ENCODE measurements around the gene TP63. TPM values are rescaled to one million over a fixed set of nuclear protein-coding genes. Genes with fewer than 3 reads are reported as not detected.

TP63 gene
- total RNA-seq, 1 donor from 2014 or later, result 144 TPM

DNA sequence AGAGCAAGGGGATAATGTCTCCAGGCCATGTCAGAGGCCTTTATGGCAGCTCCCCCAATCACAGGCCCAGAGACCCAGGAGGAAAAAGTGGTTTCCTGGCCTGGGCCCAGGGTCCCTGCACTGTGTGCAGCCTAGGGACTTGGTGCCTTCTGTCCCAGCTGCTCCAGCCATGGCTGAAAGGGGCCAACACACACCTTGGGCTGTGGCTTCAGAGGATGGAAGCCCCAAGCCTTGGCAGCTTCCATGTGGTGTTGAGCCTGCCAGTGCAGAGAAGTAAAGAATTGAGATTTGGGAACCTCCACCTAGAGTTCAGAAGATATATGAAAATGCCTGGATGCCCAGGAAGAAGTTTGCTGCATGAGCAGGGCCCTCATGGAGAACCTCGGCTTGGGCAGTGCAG lies 18.1 kb upstream of the TP63 start:
- intact Hi-C loops (cut with DNase I), result no loop called here
- H3K27me3 ChIP-seq, result no peaks in the 10 kb centered on the region
- H3K36me3 ChIP-seq, result no peaks in the 10 kb centered on the region

GRCh38 chr3:189621948-189622603 lies 9.1 kb upstream of the TP63 start:
- intact Hi-C loops (cut with DNase I), result no loop called here
- Histone ChIP-seq H3K4me3 (no peak overlapping the region), H3K27ac (no peak overlapping the region), H3K36me3 (no peaks in the 10 kb centered on the region), H3K4me1 (no peaks in the 10 kb centered on the region), H3K9me3 (no peaks in the 10 kb centered on the region), H3K27me3 (no peaks in the 10 kb centered on the region)
- DNase-seq (ENCODE audit: extremely low spot score in 2 of 2), result no peak
- TF ChIP-seq CTCF (IDR thresholded peaks at IDR 0.05) (no peak), POLR2AphosphoS5 (IDR thresholded peaks at IDR 0.05; ENCODE audit: insufficient read depth in 1 of 2, low read depth in 1 of 2) (no peak), POLR2A (IDR thresholded peaks at IDR 0.05) (no peak)

More for the DNA sequence above, 18.1 kb upstream of the TP63 start:
- H3K9me3 ChIP-seq, result no peaks in the 10 kb centered on the region
- no peak for TF ChIP-seq CTCF (IDR thresholded peaks at IDR 0.05)
- TF ChIP-seq POLR2A (IDR thresholded peaks at IDR 0.05), result no peak
- no peak for TF ChIP-seq POLR2AphosphoS5 (IDR thresholded peaks at IDR 0.05; ENCODE audit: insufficient read depth in 1 of 2, low read depth in 1 of 2)
- no peak overlapping the region for H3K27ac ChIP-seq
- DNase-seq (ENCODE audit: extremely low spot score in 2 of 2), result no peak
- no peaks in the 10 kb centered on the region for H3K4me1 ChIP-seq
- no peak overlapping the region for H3K4me3 ChIP-seq

DNA sequence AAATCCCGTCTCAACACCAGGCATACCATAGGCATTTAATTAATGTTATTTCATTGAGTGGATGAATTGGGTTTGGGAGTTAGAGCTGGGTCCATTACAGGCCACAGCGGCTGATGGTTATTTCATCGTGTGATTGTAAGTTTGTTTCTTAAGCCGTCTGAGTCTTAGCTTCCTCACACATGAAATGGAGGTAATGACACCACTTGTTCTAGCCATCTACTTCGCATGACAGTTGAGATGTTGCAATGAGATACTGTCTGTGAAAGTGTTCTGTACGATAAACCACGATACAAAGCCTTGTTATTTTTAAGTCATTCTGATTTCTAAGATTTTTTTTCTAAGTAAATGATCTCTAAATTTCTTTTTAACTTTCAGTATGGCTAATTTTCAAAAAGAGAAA lies 8.6 kb upstream of the TP63 start:
- no peak overlapping the region for H3K4me3 ChIP-seq
- no peak for DNase-seq (ENCODE audit: extremely low spot score in 2 of 2)
- no peaks in the 10 kb centered on the region for H3K27me3 ChIP-seq
- H3K36me3 ChIP-seq, result no peaks in the 10 kb centered on the region
- TF ChIP-seq CTCF (IDR thresholded peaks at IDR 0.05) (no peak), POLR2A (IDR thresholded peaks at IDR 0.05) (no peak), POLR2AphosphoS5 (IDR thresholded peaks at IDR 0.05; ENCODE audit: insufficient read depth in 1 of 2, low read depth in 1 of 2) (no peak)
- no peaks in the 10 kb centered on the region for H3K9me3 ChIP-seq
- intact Hi-C loops (cut with DNase I), result no loop called here
- H3K27ac ChIP-seq, result no peak overlapping the region
- H3K4me1 ChIP-seq, result no peaks in the 10 kb centered on the region

DNA sequence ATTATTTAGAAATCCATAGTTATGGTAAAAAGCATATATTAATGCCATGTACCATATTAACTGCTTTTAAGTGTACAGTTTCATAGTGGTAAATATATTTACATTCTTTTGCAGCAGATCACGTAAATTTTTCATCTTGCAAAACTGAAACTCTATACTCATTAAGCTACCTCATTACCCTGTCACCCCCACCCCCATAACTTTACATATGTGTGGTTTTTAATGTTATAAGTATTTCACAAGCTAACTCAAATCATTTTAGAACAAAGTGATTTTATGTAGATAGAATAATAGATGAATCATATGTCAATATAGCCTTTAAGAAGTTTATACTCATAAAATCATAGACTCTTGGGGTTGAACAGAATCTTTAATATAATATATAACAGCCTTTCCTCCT lies 7.1 kb upstream of the TP63 start:
- no peak for TF ChIP-seq POLR2AphosphoS5 (IDR thresholded peaks at IDR 0.05; ENCODE audit: insufficient read depth in 1 of 2, low read depth in 1 of 2)
- TF ChIP-seq CTCF (IDR thresholded peaks at IDR 0.05), result no peak
- no peak for TF ChIP-seq POLR2A (IDR thresholded peaks at IDR 0.05)
- H3K27me3 ChIP-seq, result no peaks in the 10 kb centered on the region
- no peak overlapping the region for H3K4me3 ChIP-seq
- no peak overlapping the region for H3K27ac ChIP-seq
- no peaks in the 10 kb centered on the region for H3K9me3 ChIP-seq
- intact Hi-C loops (cut with DNase I), result no loop called here
- H3K36me3 ChIP-seq, result no peaks in the 10 kb centered on the region
- H3K4me1 ChIP-seq, result no peaks in the 10 kb centered on the region
- DNase-seq (ENCODE audit: extremely low spot score in 2 of 2), result no peak

DNA sequence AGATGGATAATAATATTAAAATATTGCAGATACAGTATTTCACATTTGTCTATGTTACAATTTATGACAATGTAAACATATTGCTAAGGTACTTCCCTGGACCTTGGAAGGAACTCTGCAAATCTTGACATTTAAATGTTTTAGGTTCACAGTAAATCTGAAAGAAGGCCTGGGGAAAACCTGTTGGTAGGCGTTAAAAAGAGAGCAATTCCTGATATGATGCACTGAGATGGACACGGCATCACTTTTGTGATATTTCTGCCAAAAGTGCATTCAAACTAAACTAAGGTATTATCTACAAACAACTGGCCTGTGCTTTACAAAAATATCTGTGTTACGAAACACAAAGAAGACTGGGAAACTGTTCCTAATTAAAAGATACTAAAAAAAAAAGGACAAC lies 6.1 kb upstream of the TP63 start:
- Histone ChIP-seq H3K27me3 (no peaks in the 10 kb centered on the region), H3K4me3 (no peak overlapping the region), H3K27ac (no peak overlapping the region), H3K36me3 (no peaks in the 10 kb centered on the region), H3K4me1 (peaks cover 7% of the 10 kb centered on the region), H3K9me3 (no peaks in the 10 kb centered on the region)
- intact Hi-C loops (cut with DNase I), result no loop called here
- DNase-seq (ENCODE audit: extremely low spot score in 2 of 2), result no peak
- TF ChIP-seq POLR2AphosphoS5 (IDR thresholded peaks at IDR 0.05; ENCODE audit: insufficient read depth in 1 of 2, low read depth in 1 of 2) (no peak), POLR2A (IDR thresholded peaks at IDR 0.05) (no peak), CTCF (IDR thresholded peaks at IDR 0.05) (no peak)
